ENCODE data around the gene PRICKLE2.
"Not testable (repeated sequence)": the region's sequence is repeated elsewhere in the genome, so short reads cannot be mapped to it uniquely, and the experiment has no call there.

The PRICKLE2 gene

GRCh38 chr3:64093825-64094712 lies 131.2 kb downstream of the PRICKLE2 start:
- no peak for DNase-seq

GRCh38 chr3:64093211-64093610 lies 132.1 kb downstream of the PRICKLE2 start:
- no peak for DNase-seq

- no peak for DNase-seq
These were observed 133.8 kb downstream of the PRICKLE2 start for GRCh38 chr3:64091501-64091900.

- not testable (repeated sequence) for DNase-seq
These were observed 135.9 kb downstream of the PRICKLE2 start for GRCh38 chr3:64089386-64089785.

- DNase-seq = no peak
These were observed 136.7 kb downstream of the PRICKLE2 start for GRCh38 chr3:64088408-64089205.

- no peak for DNase-seq
These were observed 138.6 kb downstream of the PRICKLE2 start for GRCh38 chr3:64086479-64087252.

- no peak for DNase-seq
These were observed 140.6 kb downstream of the PRICKLE2 start for GRCh38 chr3:64084640-64085039.

- DNase-seq = no peak
These were observed 141.7 kb downstream of the PRICKLE2 start for GRCh38 chr3:64083575-64083974.

GRCh38 chr3:64082961-64083541 lies 142.2 kb downstream of the PRICKLE2 start:
- DNase-seq = no peak

GRCh38 chr3:64082411-64082810 lies 142.9 kb downstream of the PRICKLE2 start:
- DNase-seq = no peak

- DNase-seq = no peak
These were observed 144.0 kb downstream of the PRICKLE2 start for GRCh38 chr3:64081235-64081630.

GRCh38 chr3:64080616-64081234 lies 144.5 kb downstream of the PRICKLE2 start:
- no peak for DNase-seq

GRCh38 chr3:64079369-64080150 lies 145.7 kb downstream of the PRICKLE2 start:
- no peak for DNase-seq

GRCh38 chr3:64078966-64079365 lies 146.3 kb downstream of the PRICKLE2 start:
- DNase-seq = no peak

- no peak for DNase-seq
These were observed 150.2 kb downstream of the PRICKLE2 start for GRCh38 chr3:64074895-64075679.

GRCh38 chr3:64074060-64074459 lies 151.2 kb downstream of the PRICKLE2 start:
- no peak for DNase-seq

GRCh38 chr3:64073158-64073761 lies 152.0 kb downstream of the PRICKLE2 start:
- no peak for DNase-seq

- DNase-seq = no peak
These were observed 153.1 kb downstream of the PRICKLE2 start for GRCh38 chr3:64072126-64072525.

GRCh38 chr3:64070704-64071103 lies 154.6 kb downstream of the PRICKLE2 start:
- no peak for DNase-seq
